ENCODE results near the gene MRPL18.
"Not testable (repeated sequence)": the region's sequence is repeated elsewhere in the genome, so short reads cannot be mapped to it uniquely, and the experiment has no call there.

Gene MRPL18

DNA sequence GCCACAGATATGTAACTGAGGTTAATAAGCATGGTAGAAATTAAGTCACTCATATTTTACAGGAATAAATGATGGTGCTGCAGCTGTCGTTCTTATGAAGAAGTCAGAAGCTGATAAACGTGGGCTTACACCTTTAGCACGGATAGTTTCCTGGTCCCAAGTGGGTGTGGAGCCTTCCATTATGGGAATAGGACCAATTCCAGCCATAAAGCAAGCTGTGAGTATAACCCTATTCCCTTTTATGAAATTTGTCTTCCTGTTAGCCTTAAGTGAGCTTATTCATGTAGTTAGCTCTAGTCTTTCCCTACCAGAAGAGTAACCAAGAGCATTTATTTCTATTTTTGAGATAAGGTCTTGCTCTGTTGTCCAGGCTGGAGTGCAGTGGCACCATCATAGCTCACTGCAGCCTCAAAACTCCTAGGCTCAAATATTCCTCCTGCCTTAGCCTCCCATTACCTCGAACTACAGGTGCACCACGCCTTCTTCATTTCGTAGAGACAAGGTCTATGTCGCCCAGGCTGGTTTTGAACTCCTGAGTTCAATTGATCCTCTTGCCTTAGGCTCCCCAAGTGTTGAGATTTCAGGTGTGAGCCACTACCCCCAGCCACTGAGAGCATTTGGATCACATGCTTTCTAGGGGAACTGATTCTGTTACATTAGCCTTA lies 12.9 kb upstream of the MRPL18 start:
- DNase-seq, result no peak

DNA sequence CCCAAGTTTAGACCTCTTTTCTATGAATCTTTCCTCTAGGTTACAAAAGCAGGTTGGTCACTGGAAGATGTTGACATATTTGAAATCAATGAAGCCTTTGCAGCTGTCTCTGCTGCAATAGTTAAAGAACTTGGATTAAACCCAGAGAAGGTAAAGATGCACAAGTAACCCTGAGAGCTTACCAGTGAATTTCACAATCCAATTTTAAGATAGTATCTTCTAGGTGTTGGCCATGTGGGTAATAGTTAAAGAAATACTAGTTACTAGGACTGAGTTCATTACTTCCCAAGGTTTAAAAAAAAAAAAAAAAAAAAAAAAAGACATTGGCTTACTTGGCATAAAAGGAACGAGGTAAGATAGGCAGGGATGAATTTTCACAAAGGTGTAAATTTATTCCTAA lies 12.1 kb upstream of the MRPL18 start:
- DNase-seq, result no peak

DNA sequence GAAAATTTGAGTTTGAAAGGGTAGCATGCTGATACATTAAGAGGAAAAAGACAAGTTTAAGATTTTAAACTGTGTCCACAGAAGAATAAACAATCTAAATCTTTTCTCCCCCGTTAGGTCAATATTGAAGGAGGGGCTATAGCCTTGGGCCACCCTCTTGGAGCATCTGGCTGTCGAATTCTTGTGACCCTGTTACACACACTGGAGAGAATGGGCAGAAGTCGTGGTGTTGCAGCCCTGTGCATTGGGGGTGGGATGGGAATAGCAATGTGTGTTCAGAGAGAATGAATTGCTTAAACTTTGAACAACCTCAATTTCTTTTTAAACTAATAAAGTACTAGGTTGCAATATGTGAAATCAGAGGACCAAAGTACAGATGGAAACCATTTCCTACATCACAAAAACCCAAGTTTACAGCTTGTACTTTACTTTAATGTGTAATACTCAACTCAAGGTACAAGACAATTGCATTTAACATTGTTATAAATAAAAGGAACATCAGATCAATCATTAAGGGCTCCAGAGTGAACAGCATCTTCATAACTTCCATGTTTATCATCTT lies 11.6 kb upstream of the MRPL18 start:
- no peak for DNase-seq

- DNase-seq, result no peak
These were observed 2.0 kb upstream of the MRPL18 start for GRCh38 chr6:159788276-159788675.

DNA sequence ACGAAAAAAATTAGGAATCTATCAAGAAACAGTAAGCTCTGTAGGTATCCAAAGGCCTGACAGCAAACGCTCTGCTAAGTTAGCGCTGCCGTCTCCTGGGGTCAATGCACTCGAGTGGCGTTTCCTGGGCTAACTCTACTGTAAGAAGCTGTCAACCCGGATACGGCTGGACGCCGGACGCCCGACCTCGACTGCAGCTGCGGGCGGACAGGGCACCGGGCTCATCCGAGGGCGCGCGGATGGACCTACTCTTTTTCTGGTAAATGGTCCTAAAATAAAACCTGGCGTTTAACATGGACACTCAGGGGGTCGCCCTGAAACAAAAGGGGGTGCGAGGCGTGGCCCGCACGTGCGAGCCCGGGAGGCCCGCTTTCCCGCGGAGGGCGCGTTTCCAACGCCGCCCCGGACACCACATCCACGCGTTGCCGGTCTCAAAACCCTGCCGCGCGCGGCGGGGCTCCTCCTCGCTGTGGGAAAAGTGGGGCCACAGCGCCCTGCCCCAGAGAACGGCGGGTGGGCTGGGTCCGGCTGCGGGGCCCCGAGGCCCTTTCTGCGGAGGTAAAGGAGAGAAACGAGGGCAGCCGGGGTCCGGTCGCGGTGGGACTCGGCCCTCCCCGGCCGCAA lies 1.4 kb upstream of the MRPL18 start:
- no peak for DNase-seq

DNA sequence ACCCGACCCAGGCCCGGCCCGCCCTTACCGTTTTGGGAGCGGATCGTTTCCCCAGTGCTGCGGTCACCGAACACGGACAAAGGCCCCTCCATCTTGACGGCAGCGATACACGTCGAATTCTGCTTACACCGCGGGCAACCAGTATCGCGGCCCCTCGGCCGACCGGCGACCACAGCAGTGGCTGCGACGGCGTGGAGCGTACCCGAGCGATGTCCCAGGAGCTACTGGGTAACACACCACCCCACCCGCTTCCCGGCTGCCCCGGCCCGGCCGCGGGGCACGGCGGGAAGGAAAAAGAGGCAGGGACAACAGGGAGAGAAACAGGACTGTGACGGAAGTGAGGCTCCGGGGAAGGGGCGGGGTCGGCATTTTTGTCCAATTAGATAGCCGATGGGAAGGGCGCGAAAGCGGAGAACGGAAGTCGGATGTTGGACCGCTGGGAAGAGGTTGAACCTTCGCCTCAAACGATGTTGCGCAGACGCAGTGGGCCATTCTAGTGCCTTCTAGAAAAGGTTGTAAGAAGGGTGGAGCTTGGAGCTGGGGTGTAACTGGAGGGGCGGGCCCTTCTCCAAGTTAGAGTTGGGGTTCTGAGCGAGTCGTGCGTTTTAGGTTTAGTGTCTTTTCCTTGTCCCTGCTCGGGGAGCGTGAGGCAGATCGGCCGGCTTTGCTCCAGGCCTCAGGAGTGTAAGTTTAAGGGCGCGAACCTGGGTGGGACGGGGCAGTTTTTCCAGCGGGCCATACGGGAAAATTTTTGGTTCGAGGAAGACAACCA lies 704 bp upstream of the MRPL18 start, which contains the start of gene TCP1:
TSS of gene TCP1 (minus strand) at position 226 of the 772 bp plus-strand sequence. CDS start at position 92, 134 bp downstream.
- DNase-seq, result peak; percentile 99

GRCh38 chr6:159790956-159791598 lies 810 bp downstream of the MRPL18 start:
- peak; percentile 16 for DNase-seq

DNA sequence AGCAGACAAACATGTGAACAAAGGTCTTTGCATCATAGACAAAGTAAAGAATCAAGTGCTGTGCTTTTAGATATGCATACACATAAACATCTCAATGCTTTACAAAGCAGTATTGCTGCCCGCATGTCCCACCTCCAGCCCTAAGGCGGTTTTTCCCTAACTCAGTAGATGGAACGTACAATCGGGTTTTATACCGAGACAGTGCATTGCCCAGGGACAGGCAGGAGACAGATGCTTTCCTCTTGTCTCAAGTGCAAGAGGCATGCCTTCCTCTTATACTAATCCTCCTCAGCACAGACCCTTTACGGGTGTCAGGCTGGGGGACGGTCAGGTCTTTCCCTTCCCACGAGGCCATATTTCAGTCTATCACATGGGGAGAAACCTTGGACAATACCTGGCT lies 4.7 kb downstream of the MRPL18 start:
- DNase-seq, result not testable (repeated sequence)

GRCh38 chr6:159797554-159797953 lies 7.3 kb downstream of the MRPL18 start:
- DNase-seq, result no peak

- DNase-seq, result no peak
These were observed 10.0 kb downstream of the MRPL18 start, which contains the start of gene PNLDC1 for GRCh38 chr6:159800141-159800865. Gene PNLDC1 (plus strand): TSS chr6:159800276. CDS start chr6:159800308, 32 bp downstream.

DNA sequence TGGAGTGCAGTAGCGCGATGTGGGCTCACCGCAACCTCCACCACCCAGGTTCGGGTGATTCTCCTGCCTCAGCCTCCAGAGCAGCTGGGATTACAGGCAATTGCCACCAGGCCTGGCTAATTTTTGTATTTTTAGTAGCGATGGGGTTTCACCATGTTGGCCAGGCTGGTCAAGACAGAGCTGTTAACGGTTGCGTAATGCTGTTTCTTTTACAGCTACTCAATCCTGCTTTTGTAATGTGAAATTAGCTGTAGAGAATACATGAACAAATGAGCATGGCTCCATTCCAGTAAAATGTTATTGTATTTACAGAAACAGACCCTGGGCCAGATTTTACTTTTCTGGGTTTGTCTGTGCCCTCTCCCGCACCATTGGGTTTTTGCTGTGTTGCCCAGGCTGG lies 11.7 kb downstream of the MRPL18 start:
- no peak for DNase-seq

GRCh38 chr6:159804504-159804903 lies 14.2 kb downstream of the MRPL18 start:
- no peak for DNase-seq

- no peak for DNase-seq
These were observed 15.3 kb downstream of the MRPL18 start for GRCh38 chr6:159805440-159806020.

DNA sequence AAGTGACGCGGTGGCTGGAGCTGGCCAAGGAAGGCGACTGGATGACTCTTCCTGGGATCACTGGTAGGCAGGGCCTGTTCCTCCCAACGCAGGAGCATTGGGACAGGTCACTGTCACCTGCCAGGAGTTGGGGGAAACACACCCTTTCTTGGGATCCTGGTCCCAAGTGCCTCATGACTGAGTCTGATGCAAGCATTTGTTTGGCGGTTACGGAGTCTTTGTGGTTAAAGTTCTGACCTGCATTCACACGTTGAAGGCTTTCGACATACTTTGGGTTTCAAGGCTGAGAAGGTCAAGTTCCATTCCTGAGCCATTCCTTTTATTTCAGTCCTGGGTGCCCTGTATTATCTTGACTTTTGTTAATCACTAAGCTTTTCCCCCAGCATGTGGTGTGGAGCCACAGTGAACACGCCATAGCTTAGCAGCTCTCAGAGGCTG lies 15.8 kb downstream of the MRPL18 start:
- DNase-seq, result no peak

- no peak for DNase-seq
These were observed 17.0 kb downstream of the MRPL18 start for GRCh38 chr6:159807150-159807858.

- no peak for DNase-seq
These were observed 18.4 kb downstream of the MRPL18 start for GRCh38 chr6:159808647-159809046.

DNA sequence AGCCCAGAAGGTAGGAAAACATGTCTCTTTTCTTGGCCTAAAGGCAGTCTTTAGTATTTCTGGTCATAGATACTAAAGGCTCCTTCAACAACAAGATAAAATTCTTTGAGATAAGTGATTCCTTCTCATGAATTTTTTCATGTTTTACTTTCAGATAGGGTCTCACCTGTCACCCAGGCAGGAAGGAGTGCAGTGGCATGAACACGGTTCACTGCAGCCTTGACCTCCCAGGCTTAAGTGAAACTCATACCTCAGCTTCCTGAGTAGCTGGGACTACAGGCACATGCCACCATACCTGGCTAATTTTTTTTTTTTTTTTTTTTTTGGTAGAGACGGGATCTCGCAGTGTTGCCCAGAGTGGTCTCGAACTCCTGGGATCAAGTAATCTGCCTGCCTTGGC lies 18.9 kb downstream of the MRPL18 start:
- no peak for DNase-seq

GRCh38 chr6:159813781-159814180 lies 23.5 kb downstream of the MRPL18 start:
- no peak for DNase-seq

DNA sequence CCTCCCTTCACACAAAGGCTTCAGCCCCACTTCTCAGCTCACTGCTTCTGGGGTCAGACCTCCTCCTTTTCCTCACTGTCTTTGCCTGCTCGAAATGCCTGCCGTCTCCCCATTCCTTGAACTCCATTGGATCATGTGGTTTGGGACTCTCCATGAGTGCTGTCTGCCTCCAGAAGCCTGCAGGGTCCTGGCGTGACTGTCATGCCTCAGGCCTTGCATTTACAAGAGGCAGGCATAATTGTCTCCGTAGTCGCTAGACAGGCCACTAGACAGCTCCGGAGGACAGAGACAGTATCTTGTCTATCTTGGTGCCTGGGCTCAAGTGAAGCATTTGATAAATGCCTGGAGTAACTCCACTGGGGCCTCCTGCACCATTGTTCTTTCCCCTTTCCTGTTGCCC lies 25.1 kb downstream of the MRPL18 start:
- DNase-seq, result no peak

- DNase-seq, result not testable (repeated sequence)
These were observed 26.5 kb downstream of the MRPL18 start for GRCh38 chr6:159816775-159817174.

Measured in effector CD8-positive, alpha-beta T cell (primary cell).